HEK293T (cell line): ENCODE measurements around the gene GPRIN3.

ENCODE experiments used
- ARNT ChIP-seq: fragments of 450-650 bp; IDR thresholded peaks from 2 replicates; pipeline ENCODE4 v1.6.1; 2017; ENCODE audit warnings: mild to moderate bottlenecking
- BHLHE40 ChIP-seq: fragments of 450-650 bp; IDR thresholded peaks from 2 replicates; pipeline ENCODE4 v1.6.1; 2016; ENCODE audit warnings: mild to moderate bottlenecking, moderate library complexity, borderline replicate concordance
- CTBP1 ChIP-seq: fragments of 450-650 bp; IDR thresholded peaks from 2 replicates; pipeline ENCODE4 v1.6.1; 2016; ENCODE audit warnings: borderline replicate concordance
- ELF4 ChIP-seq: fragments of 450-650 bp; IDR thresholded peaks from 2 replicates; pipeline ENCODE4 v1.6.1; 2017; ENCODE audit warnings: antibody characterized with exemption
- FOXA1 ChIP-seq: fragments of 450-650 bp; IDR thresholded peaks from 2 replicates; pipeline ENCODE4 v1.6.1; 2016; ENCODE audit warnings: mild to moderate bottlenecking
- FOXK2 ChIP-seq: fragments of 450-650 bp; IDR thresholded peaks from 2 replicates; pipeline ENCODE4 v1.6.1; 2016; ENCODE audit warnings: mild to moderate bottlenecking
- FOXM1 ChIP-seq: fragments of 450-650 bp; IDR thresholded peaks from 2 replicates; pipeline ENCODE4 v1.6.1; 2017; ENCODE audit warnings: mild to moderate bottlenecking, borderline replicate concordance
- L3MBTL2 ChIP-seq: fragments of 450-650 bp; conservative IDR thresholded peaks from 2 replicates; pipeline ENCODE4 v1.6.1; 2016; ENCODE audit warnings: mild to moderate bottlenecking
- LEF1 ChIP-seq: fragments of 450-650 bp; IDR thresholded peaks from 2 replicates; pipeline ENCODE4 v1.6.1; 2017; ENCODE audit warnings: mild to moderate bottlenecking, borderline replicate concordance
- SP1 ChIP-seq: fragments of 450-650 bp; IDR thresholded peaks from 2 replicates; pipeline ENCODE4 v1.6.1; 2017
- SUZ12 ChIP-seq: fragments of 450-650 bp; IDR thresholded peaks from 2 replicates; pipeline ENCODE4 v1.6.1; 2016; ENCODE audit warnings: mild to moderate bottlenecking
- TARDBP ChIP-seq: fragments of 450-650 bp; IDR thresholded peaks from 2 replicates; pipeline ENCODE4 v1.6.1; 2016
- TF ChIP-seq, protein P1 (sequence below): fragments of 450-650 bp; IDR thresholded peaks from 2 replicates; pipeline ENCODE4 v1.6.1; 2016

GRCh38 chr4:89196056-89196674 lies 111.4 kb downstream of the GPRIN3 start:
- TF ChIP-seq TARDBP (no peak), FOXK2 (no peak), SP1 (no peak), ELF4 (no peak), L3MBTL2 (no peak), FOXA1 (no peak), CTBP1 (no peak), FOXM1 (no peak), LEF1 (no peak), SUZ12 (no peak), ARNT (no peak), BHLHE40 (no peak)
- TF ChIP-seq, protein P1, sequence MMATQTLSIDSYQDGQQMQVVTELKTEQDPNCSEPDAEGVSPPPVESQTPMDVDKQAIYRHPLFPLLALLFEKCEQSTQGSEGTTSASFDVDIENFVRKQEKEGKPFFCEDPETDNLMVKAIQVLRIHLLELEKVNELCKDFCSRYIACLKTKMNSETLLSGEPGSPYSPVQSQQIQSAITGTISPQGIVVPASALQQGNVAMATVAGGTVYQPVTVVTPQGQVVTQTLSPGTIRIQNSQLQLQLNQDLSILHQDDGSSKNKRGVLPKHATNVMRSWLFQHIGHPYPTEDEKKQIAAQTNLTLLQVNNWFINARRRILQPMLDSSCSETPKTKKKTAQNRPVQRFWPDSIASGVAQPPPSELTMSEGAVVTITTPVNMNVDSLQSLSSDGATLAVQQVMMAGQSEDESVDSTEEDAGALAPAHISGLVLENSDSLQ, result no peak
